ENCODE results near the gene SLC35F1. TPM values are rescaled to one million over a fixed set of nuclear protein-coding genes. Genes with fewer than 3 reads are reported as not detected.

SLC35F1 gene
- total and polyA plus RNA-seq, 4 donors: 0.01 to 0.09 (median 0.08) TPM; not detected in 1

- Histone ChIP-seq H3K27me3 (ENCODE audit: control insufficient read depth in 4 of 4, insufficient read depth in 4 of 4, low read length in 3 of 4) (no peaks in the 10 kb centered on the region), H3K27ac (ENCODE audit: low read depth in 1 of 2, low read length in 2 of 2) (no peak overlapping the region), H3K4me1 (ENCODE audit: control insufficient read depth in 4 of 4, insufficient read depth in 4 of 4, low read length in 3 of 4) (no peaks in the 10 kb centered on the region), H3K36me3 (ENCODE audit: control insufficient read depth in 4 of 4, insufficient read depth in 3 of 4, low read depth in 1 of 4, low read length in 3 of 4) (no peaks in the 10 kb centered on the region), H3K4me3 (ENCODE audit: low read depth in 1 of 3, low read length in 3 of 3) (no peak overlapping the region), H3K9me3 (ENCODE audit: control insufficient read depth in 4 of 4, low read length in 3 of 4) (peaks cover 0 to 14% (median 7%) of the 10 kb centered on the region in 4 donors), H3K9ac (ENCODE audit: low read depth in 1 of 2, low read length in 2 of 2) (no peak overlapping the region)
- DNase-seq (ENCODE audit: low spot score): no peak
- TF ChIP-seq, protein P1, sequence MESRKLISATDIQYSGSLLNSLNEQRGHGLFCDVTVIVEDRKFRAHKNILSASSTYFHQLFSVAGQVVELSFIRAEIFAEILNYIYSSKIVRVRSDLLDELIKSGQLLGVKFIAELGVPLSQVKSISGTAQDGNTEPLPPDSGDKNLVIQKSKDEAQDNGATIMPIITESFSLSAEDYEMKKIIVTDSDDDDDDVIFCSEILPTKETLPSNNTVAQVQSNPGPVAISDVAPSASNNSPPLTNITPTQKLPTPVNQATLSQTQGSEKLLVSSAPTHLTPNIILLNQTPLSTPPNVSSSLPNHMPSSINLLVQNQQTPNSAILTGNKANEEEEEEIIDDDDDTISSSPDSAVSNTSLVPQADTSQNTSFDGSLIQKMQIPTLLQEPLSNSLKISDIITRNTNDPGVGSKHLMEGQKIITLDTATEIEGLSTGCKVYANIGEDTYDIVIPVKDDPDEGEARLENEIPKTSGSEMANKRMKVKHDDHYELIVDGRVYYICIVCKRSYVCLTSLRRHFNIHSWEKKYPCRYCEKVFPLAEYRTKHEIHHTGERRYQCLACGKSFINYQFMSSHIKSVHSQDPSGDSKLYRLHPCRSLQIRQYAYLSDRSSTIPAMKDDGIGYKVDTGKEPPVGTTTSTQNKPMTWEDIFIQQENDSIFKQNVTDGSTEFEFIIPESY (IDR thresholded peaks at IDR 0.05): no peak
- TF ChIP-seq EGR1 (IDR thresholded peaks at IDR 0.05; ENCODE audit: low read depth in 2 of 2) (no peak), SP1 (IDR thresholded peaks at IDR 0.05) (no peak), HNF4A (conservative IDR thresholded peaks at IDR 0.05) (no peak)
- 45% methylated on average over 2 of the region's 2 CpGs for WGBS
Measured at GRCh38 chr6:118171852-118172251, 264.8 kb downstream of the SLC35F1 start.

GRCh38 chr6:118174071-118174470 lies 267.0 kb downstream of the SLC35F1 start:
- no peak overlapping the region for H3K27ac ChIP-seq (ENCODE audit: low read depth in 1 of 2, low read length in 2 of 2)
- H3K27me3 ChIP-seq (ENCODE audit: control insufficient read depth in 4 of 4, insufficient read depth in 4 of 4, low read length in 3 of 4): peaks cover 0 to 3% (median 0%) of the 10 kb centered on the region in 4 donors
- TF ChIP-seq NR2F2 (IDR thresholded peaks at IDR 0.05): no peak
- H3K9me3 ChIP-seq (ENCODE audit: control insufficient read depth in 4 of 4, low read length in 3 of 4): peaks cover 0 to 14% (median 7%) of the 10 kb centered on the region in 4 donors
- DNase-seq (ENCODE audit: low spot score): no peak
- no peak overlapping the region for H3K4me3 ChIP-seq (ENCODE audit: low read depth in 1 of 3, low read length in 3 of 3)
- no peaks in the 10 kb centered on the region for H3K36me3 ChIP-seq (ENCODE audit: control insufficient read depth in 4 of 4, insufficient read depth in 3 of 4, low read depth in 1 of 4, low read length in 3 of 4)
- no peaks in the 10 kb centered on the region for H3K4me1 ChIP-seq (ENCODE audit: control insufficient read depth in 4 of 4, insufficient read depth in 4 of 4, low read length in 3 of 4)
- WGBS: 65% methylated on average over 1 of the region's 1 CpG
- no peak overlapping the region for H3K9ac ChIP-seq (ENCODE audit: low read depth in 1 of 2, low read length in 2 of 2)

GRCh38 chr6:118177720-118178119 lies 270.7 kb downstream of the SLC35F1 start:
- Histone ChIP-seq H3K27ac (ENCODE audit: low read depth in 1 of 2, low read length in 2 of 2) (no peak overlapping the region), H3K36me3 (ENCODE audit: control insufficient read depth in 4 of 4, insufficient read depth in 3 of 4, low read depth in 1 of 4, low read length in 3 of 4) (no peaks in the 10 kb centered on the region), H3K4me1 (ENCODE audit: control insufficient read depth in 4 of 4, insufficient read depth in 4 of 4, low read length in 3 of 4) (no peaks in the 10 kb centered on the region), H3K9me3 (ENCODE audit: control insufficient read depth in 4 of 4, low read length in 3 of 4) (peaks cover 0 to 14% (median 7%) of the 10 kb centered on the region in 4 donors), H3K27me3 (ENCODE audit: control insufficient read depth in 4 of 4, insufficient read depth in 4 of 4, low read length in 3 of 4) (peaks cover 0 to 3% (median 0%) of the 10 kb centered on the region in 4 donors), H3K4me3 (ENCODE audit: low read depth in 1 of 3, low read length in 3 of 3) (no peak overlapping the region), H3K9ac (ENCODE audit: low read depth in 1 of 2, low read length in 2 of 2) (no peak overlapping the region)
- WGBS: 63% methylated on average over 3 of the region's 3 CpGs
- DNase-seq (ENCODE audit: low spot score): no peak
- no peak for TF ChIP-seq NR2F2 (IDR thresholded peaks at IDR 0.05)
- TF ChIP-seq, protein P2, sequence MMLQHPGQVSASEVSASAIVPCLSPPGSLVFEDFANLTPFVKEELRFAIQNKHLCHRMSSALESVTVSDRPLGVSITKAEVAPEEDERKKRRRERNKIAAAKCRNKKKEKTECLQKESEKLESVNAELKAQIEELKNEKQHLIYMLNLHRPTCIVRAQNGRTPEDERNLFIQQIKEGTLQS (IDR thresholded peaks at IDR 0.05): no peak

DNA sequence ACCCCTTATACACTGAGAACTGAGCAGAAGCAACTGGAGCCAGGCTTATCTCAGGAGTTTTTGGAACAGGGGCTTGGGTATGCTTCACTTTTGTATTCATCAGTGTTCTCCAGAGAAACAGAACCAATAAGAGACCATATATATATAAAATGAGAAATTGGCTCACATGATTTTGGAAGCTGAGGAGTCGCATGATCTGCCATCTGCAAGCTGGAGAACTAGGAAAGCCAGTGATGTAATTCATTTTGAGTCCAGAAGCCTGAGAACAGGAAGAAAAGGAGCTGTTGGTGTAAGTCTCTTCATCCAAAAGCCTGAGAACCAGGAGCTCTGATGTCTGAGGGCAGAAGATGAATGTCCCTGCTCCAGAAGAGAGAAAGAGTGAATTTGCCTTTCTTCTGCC lies 272.0 kb downstream of the SLC35F1 start:
- H3K4me1 ChIP-seq (ENCODE audit: control insufficient read depth in 4 of 4, insufficient read depth in 4 of 4, low read length in 3 of 4): no peaks in the 10 kb centered on the region
- H3K27ac ChIP-seq (ENCODE audit: low read depth in 1 of 2, low read length in 2 of 2): no peak overlapping the region
- 77% methylated on average over 1 of the region's 1 CpG for WGBS
- peaks cover 0 to 7% (median 2%) of the 10 kb centered on the region in 4 donors for H3K9me3 ChIP-seq (ENCODE audit: control insufficient read depth in 4 of 4, low read length in 3 of 4)
- no peak overlapping the region for H3K4me3 ChIP-seq (ENCODE audit: low read depth in 1 of 3, low read length in 3 of 3)
- no peaks in the 10 kb centered on the region for H3K36me3 ChIP-seq (ENCODE audit: control insufficient read depth in 4 of 4, insufficient read depth in 3 of 4, low read depth in 1 of 4, low read length in 3 of 4)
- H3K27me3 ChIP-seq (ENCODE audit: control insufficient read depth in 4 of 4, insufficient read depth in 4 of 4, low read length in 3 of 4): peaks cover 0 to 3% (median 0%) of the 10 kb centered on the region in 4 donors
- TF ChIP-seq, protein P3, sequence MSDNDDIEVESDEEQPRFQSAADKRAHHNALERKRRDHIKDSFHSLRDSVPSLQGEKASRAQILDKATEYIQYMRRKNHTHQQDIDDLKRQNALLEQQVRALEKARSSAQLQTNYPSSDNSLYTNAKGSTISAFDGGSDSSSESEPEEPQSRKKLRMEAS (IDR thresholded peaks at IDR 0.05): no peak
- TF ChIP-seq JUND (IDR thresholded peaks at IDR 0.05) (no peak), HNF4A (conservative IDR thresholded peaks at IDR 0.05) (no peak), RAD21 (IDR thresholded peaks at IDR 0.05) (no peak), TAF1 (conservative IDR thresholded peaks at IDR 0.05) (no peak), EGR1 (IDR thresholded peaks at IDR 0.05; ENCODE audit: low read depth in 2 of 2) (no peak), FOXA1 (IDR thresholded peaks at IDR 0.05) (no peak), HNF4G (IDR thresholded peaks at IDR 0.05) (no peak), SP1 (IDR thresholded peaks at IDR 0.05) (no peak)
- TF ChIP-seq, protein P4, sequence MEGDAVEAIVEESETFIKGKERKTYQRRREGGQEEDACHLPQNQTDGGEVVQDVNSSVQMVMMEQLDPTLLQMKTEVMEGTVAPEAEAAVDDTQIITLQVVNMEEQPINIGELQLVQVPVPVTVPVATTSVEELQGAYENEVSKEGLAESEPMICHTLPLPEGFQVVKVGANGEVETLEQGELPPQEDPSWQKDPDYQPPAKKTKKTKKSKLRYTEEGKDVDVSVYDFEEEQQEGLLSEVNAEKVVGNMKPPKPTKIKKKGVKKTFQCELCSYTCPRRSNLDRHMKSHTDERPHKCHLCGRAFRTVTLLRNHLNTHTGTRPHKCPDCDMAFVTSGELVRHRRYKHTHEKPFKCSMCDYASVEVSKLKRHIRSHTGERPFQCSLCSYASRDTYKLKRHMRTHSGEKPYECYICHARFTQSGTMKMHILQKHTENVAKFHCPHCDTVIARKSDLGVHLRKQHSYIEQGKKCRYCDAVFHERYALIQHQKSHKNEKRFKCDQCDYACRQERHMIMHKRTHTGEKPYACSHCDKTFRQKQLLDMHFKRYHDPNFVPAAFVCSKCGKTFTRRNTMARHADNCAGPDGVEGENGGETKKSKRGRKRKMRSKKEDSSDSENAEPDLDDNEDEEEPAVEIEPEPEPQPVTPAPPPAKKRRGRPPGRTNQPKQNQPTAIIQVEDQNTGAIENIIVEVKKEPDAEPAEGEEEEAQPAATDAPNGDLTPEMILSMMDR (IDR thresholded peaks at IDR 0.05; ENCODE audit: low read depth, low read length, missing input control): no peak
- TF ChIP-seq, protein P2 (IDR thresholded peaks at IDR 0.05): no peak
- no peak for DNase-seq (ENCODE audit: low spot score)
- no peak overlapping the region for H3K9ac ChIP-seq (ENCODE audit: low read depth in 1 of 2, low read length in 2 of 2)

Data from liver (tissue), 9 donors.